Bronchial epithelial cell (primary cell): ENCODE data around the gene PSMD13. TPM values are rescaled to one million over a fixed set of nuclear protein-coding genes. Genes with fewer than 3 reads are reported as not detected.

Source experiments
- DNase-seq: peaks from one replicate; pipeline ENCODE4 v3.0.0-alpha.2; 2010; ENCODE audit warnings: low read depth
- FAIRE-seq: peaks from 2 replicates; lab custom pipeline; 2011; peaks lifted over from hg19 to GRCh38; lab: Jason Lieb, UNC
- H3K27me3 ChIP-seq: 2 replicates; pipeline ENCODE4 v1.5.1; 2011; ENCODE audit warnings: low read length; ENCODE audit not compliant: control insufficient read depth, insufficient read depth
- H3K36me3 ChIP-seq: 2 replicates; pipeline ENCODE4 v1.5.1; 2011; ENCODE audit warnings: low read length; ENCODE audit not compliant: control insufficient read depth, insufficient read depth
- H3K4me3 ChIP-seq: 2 replicates; pipeline ENCODE4 v1.5.1; 2011; ENCODE audit warnings: mild to moderate bottlenecking, low read depth, low read length, control low read depth
- CTCF ChIP-seq: IDR thresholded peaks from 2 replicates; pipeline ENCODE4 v1.5.1; 2011; ENCODE audit warnings: mild to moderate bottlenecking, moderate library complexity, low read length, control low read depth, inconsistent platforms; ENCODE audit not compliant: insufficient read depth, severe bottlenecking
- total RNA-seq: library from RNA; depleted of rRNA; stranded (reverse); fragments of >200 nt; gene quantifications from 2 replicates; pipeline ENCODE4 v1.2.1, GENCODE V29; 2014

Gene PSMD13
- total RNA-seq, 1 donor from 2014 or later, result 146 TPM

- Histone ChIP-seq H3K36me3 (no peaks in the 10 kb centered on the region), H3K4me3 (no peak overlapping the region), H3K27me3 (no peaks in the 10 kb centered on the region)
- TF ChIP-seq CTCF, result no peak
- FAIRE-seq (peak; percentile 77), DNase-seq (no peak)
These were observed 15.2 kb upstream of the PSMD13 start for GRCh38 chr11:221539-221938.

- TF ChIP-seq CTCF, result no peak
- DNase-seq (no peak), FAIRE-seq (no peak)
- no peaks in the 10 kb centered on the region for H3K36me3 ChIP-seq
- no peaks in the 10 kb centered on the region for H3K27me3 ChIP-seq
- no peak overlapping the region for H3K4me3 ChIP-seq
These were observed 14.6 kb upstream of the PSMD13 start for GRCh38 chr11:221998-222789.

- FAIRE-seq (no peak), DNase-seq (no peak)
- H3K36me3 ChIP-seq, result no peaks in the 10 kb centered on the region
- TF ChIP-seq CTCF, result no peak
- no peaks in the 10 kb centered on the region for H3K27me3 ChIP-seq
- no peak overlapping the region for H3K4me3 ChIP-seq
These were observed 13.6 kb upstream of the PSMD13 start for GRCh38 chr11:223026-223789.

GRCh38 chr11:223884-224283 is 12.9 kb upstream of the PSMD13 start:
- Histone ChIP-seq H3K4me3 (no peak overlapping the region), H3K27me3 (no peaks in the 10 kb centered on the region), H3K36me3 (no peaks in the 10 kb centered on the region)
- no peak for FAIRE-seq
- DNase-seq, result no peak
- TF ChIP-seq CTCF, result no peak

- no peak for TF ChIP-seq CTCF
- Histone ChIP-seq H3K27me3 (no peaks in the 10 kb centered on the region), H3K36me3 (no peaks in the 10 kb centered on the region), H3K4me3 (no peak overlapping the region)
- no peak for DNase-seq
- FAIRE-seq, result no peak
These were observed 12.4 kb upstream of the PSMD13 start for GRCh38 chr11:224424-224823.
